CD4-positive, alpha-beta T cell treated with Interleukin-1 beta for 1 hour (primary cell): ENCODE measurements around the gene CFAP47.

Experiments used
- DNase-seq, 2 donors: peaks; one replicate each; pipeline ENCODE4 v3.0.0-alpha.2; 2020 to 2022

CFAP47 gene

GRCh38 chrX:36266155-36266554 lies 346.6 kb downstream of the CFAP47 start:
- DNase-seq, result no peak

GRCh38 chrX:36310136-36310535 lies 390.6 kb downstream of the CFAP47 start:
- no peak for DNase-seq

GRCh38 chrX:36314303-36314702 lies 394.8 kb downstream of the CFAP47 start:
- no peak for DNase-seq

GRCh38 chrX:36334572-36334971 lies 415.0 kb downstream of the CFAP47 start:
- DNase-seq, result no peak

GRCh38 chrX:36336751-36337150 lies 417.2 kb downstream of the CFAP47 start:
- no peak for DNase-seq

GRCh38 chrX:36344301-36344700 lies 424.8 kb downstream of the CFAP47 start:
- DNase-seq, result no peak

- DNase-seq, result no peak
Observed at GRCh38 chrX:36348509-36348908, 429.0 kb downstream of the CFAP47 start.

- no peak for DNase-seq
Observed at GRCh38 chrX:36357855-36358254, 438.3 kb downstream of the CFAP47 start.

- DNase-seq, result no peak
Observed at GRCh38 chrX:36364262-36364661, 444.7 kb downstream of the CFAP47 start.

- DNase-seq, result no peak
Observed at GRCh38 chrX:36383495-36383894, 464.0 kb downstream of the CFAP47 start.

- no peak for DNase-seq
Observed at GRCh38 chrX:36388901-36389300, 469.4 kb downstream of the CFAP47 start.

GRCh38 chrX:36401774-36402173 lies 482.2 kb downstream of the CFAP47 start:
- no peak for DNase-seq

GRCh38 chrX:36407836-36408235 lies 488.3 kb downstream of the CFAP47 start:
- no peak for DNase-seq

GRCh38 chrX:36414056-36414455 lies 494.5 kb downstream of the CFAP47 start:
- DNase-seq, result no peak

- no peak for DNase-seq
Observed at GRCh38 chrX:36422368-36422767, 502.8 kb downstream of the CFAP47 start.

- DNase-seq, result no peak
Observed at GRCh38 chrX:36431819-36432218, 512.3 kb downstream of the CFAP47 start.

GRCh38 chrX:36434522-36434921 lies 515.0 kb downstream of the CFAP47 start:
- DNase-seq, result no peak
